ENCODE data around the gene ARHGAP9. TPM values are rescaled to one million over a fixed set of nuclear protein-coding genes. Genes with fewer than 3 reads are reported as not detected.
A peak's percentile ranks its signal among the peaks of the same experiment; 100 is the strongest.

ARHGAP9 gene
- total and polyA plus RNA-seq, 2 of the 4 experiments (the other 2 are of a cell fraction), result 0.18 to 0.79 TPM

- H3K23ac ChIP-seq (ENCODE audit: low read depth, low read length), result no peak overlapping the region
- no peak overlapping the region for H3K18ac ChIP-seq (ENCODE audit: low read depth, low read length)
- in situ Hi-C loops (cut with MboI; ENCODE audit: low sequenced_read_pairs) (no loop called here), intact Hi-C loops (cut with micrococcal nuclease) (no loop called here), dilution Hi-C loops (cut with HindIII; ENCODE audit: low sequenced_read_pairs, unreplicated experiment) (no loop called here)
- no peak overlapping the region for H2BK5ac ChIP-seq (ENCODE audit: low read depth, low read length, poor library complexity, severe bottlenecking)
- TF ChIP-seq FOS (IDR thresholded peaks at IDR 0.05; ENCODE audit: low read depth, low read length) (no peak), RAD21 (IDR thresholded peaks at IDR 0.05; ENCODE audit: low read length) (no peak), CHD1 (IDR thresholded peaks at IDR 0.05; ENCODE audit: low read depth, low read length) (no peak), MAFK (IDR thresholded peaks at IDR 0.05; ENCODE audit: low read depth, low read length) (no peak), NFE2L2 (IDR thresholded peaks at IDR 0.05; ENCODE audit: low read depth, low read length) (no peak), POLR2A (IDR thresholded peaks at IDR 0.05; ENCODE audit: low read depth, low read length) (no peak), BHLHE40 (IDR thresholded peaks at IDR 0.05; ENCODE audit: low read depth, low read length) (no peak), MXI1 (IDR thresholded peaks at IDR 0.05; ENCODE audit: borderline replicate concordance, low read depth, low read length) (no peak), CEBPB (IDR thresholded peaks at IDR 0.05; ENCODE audit: low read depth, low read length) (no peak), RFX5 (IDR thresholded peaks at IDR 0.05; ENCODE audit: low read depth, low read length) (no peak), SMC3 (IDR thresholded peaks at IDR 0.05; ENCODE audit: low read depth, low read length) (no peak), USF2 (IDR thresholded peaks at IDR 0.05; ENCODE audit: low read depth, low read length) (no peak)
- TF ChIP-seq, protein P1, sequence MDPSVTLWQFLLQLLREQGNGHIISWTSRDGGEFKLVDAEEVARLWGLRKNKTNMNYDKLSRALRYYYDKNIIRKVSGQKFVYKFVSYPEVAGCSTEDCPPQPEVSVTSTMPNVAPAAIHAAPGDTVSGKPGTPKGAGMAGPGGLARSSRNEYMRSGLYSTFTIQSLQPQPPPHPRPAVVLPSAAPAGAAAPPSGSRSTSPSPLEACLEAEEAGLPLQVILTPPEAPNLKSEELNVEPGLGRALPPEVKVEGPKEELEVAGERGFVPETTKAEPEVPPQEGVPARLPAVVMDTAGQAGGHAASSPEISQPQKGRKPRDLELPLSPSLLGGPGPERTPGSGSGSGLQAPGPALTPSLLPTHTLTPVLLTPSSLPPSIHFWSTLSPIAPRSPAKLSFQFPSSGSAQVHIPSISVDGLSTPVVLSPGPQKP (IDR thresholded peaks at IDR 0.05; ENCODE audit: borderline replicate concordance, low read depth, low read length), result no peak
- TF ChIP-seq, protein P2, sequence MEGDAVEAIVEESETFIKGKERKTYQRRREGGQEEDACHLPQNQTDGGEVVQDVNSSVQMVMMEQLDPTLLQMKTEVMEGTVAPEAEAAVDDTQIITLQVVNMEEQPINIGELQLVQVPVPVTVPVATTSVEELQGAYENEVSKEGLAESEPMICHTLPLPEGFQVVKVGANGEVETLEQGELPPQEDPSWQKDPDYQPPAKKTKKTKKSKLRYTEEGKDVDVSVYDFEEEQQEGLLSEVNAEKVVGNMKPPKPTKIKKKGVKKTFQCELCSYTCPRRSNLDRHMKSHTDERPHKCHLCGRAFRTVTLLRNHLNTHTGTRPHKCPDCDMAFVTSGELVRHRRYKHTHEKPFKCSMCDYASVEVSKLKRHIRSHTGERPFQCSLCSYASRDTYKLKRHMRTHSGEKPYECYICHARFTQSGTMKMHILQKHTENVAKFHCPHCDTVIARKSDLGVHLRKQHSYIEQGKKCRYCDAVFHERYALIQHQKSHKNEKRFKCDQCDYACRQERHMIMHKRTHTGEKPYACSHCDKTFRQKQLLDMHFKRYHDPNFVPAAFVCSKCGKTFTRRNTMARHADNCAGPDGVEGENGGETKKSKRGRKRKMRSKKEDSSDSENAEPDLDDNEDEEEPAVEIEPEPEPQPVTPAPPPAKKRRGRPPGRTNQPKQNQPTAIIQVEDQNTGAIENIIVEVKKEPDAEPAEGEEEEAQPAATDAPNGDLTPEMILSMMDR (conservative IDR thresholded peaks at IDR 0.05; ENCODE audit: low read depth, low read length), result no peak
- H2BK120ac ChIP-seq (ENCODE audit: low read depth, low read length), result no peak overlapping the region
- ChIA-PET POLR2A (ENCODE audit: unreplicated experiment) (no interaction called here), CTCF (no interaction called here)
- H3K4ac ChIP-seq (ENCODE audit: low read depth, low read length), result no peak overlapping the region
- H2AK9ac ChIP-seq (replicated peaks; ENCODE audit: low read depth, low read length, poor library complexity), result peak overlapping the region; percentile 63
- no peak overlapping the region for H2AK5ac ChIP-seq (ENCODE audit: low read depth, low read length)
- H3K4me2 ChIP-seq (ENCODE audit: low read depth, low read length), result no peak overlapping the region
- ATAC-seq (ENCODE audit: low read depth) (no peak), DNase-seq (no peak)
- H4K8ac ChIP-seq (ENCODE audit: low read depth in 2 of 2, low read length in 2 of 2), result no peak overlapping the region
- H4K5ac ChIP-seq (ENCODE audit: low read depth, low read length), result no peak overlapping the region
- H4K91ac ChIP-seq (ENCODE audit: insufficient read depth, low read depth, low read length), result no peak overlapping the region
- no peak overlapping the region for H3K27ac ChIP-seq (ENCODE audit: insufficient read depth, low read length)
- H3K4me1 ChIP-seq (ENCODE audit: control insufficient read depth, insufficient read depth, low read length), result peaks cover 21% of the 10 kb centered on the region
- no TSS peak for BruUV-seq (replicated peaks)
- H3K9me1 ChIP-seq (ENCODE audit: insufficient read depth, low read length), result peaks cover 14% of the 10 kb centered on the region
- no peak overlapping the region for H3K9ac ChIP-seq (ENCODE audit: low read depth, low read length)
- H3K9me3 ChIP-seq (ENCODE audit: control insufficient read depth, insufficient read depth, low read length), result no peaks in the 10 kb centered on the region
- no peak overlapping the region for H3K56ac ChIP-seq (ENCODE audit: extremely low read depth, insufficient read depth, low read length)
- no peaks in the 10 kb centered on the region for H3K27me3 ChIP-seq (ENCODE audit: control insufficient read depth, insufficient read depth, low read length)
- no peak overlapping the region for H2BK20ac ChIP-seq (ENCODE audit: low read depth, low read length)
- H3K36me3 ChIP-seq (ENCODE audit: control insufficient read depth, insufficient read depth, low read length), result peaks cover 56% of the 10 kb centered on the region
- no peak overlapping the region for H2AFZ ChIP-seq (replicated peaks; ENCODE audit: low read length, poor library complexity)
- H3K14ac ChIP-seq (replicated peaks; ENCODE audit: low read depth, low read length), result no peak overlapping the region
- 63% methylated on average over 7 of the region's 16 CpGs; no CpG with 5 or more reads in 1 of the 2 experiments for WGBS, 2 experiments (ENCODE audit: extremely low coverage in 2 of 2, insufficient read length in 1 of 2)
- H3K79me1 ChIP-seq (ENCODE audit: low read depth in 1 of 2, low read length in 2 of 2), result peaks cover 17 to 65% of the 10 kb centered on the region in 2 experiments
- no peak overlapping the region for H2BK15ac ChIP-seq (ENCODE audit: low read depth, low read length)
- no peak overlapping the region for H3K4me3 ChIP-seq (ENCODE audit: insufficient read depth, low read depth, low read length)
- H4K20me1 ChIP-seq (ENCODE audit: insufficient read depth, low read length), result peaks cover 26% of the 10 kb centered on the region
Measured at GRCh38 chr12:57525615-57526383, 46.1 kb upstream of the ARHGAP9 start.
